SK-N-SH (cell line): ENCODE results near the gene MEF2A. TPM values are rescaled to one million over a fixed set of nuclear protein-coding genes. Genes with fewer than 3 reads are reported as not detected.

Experiments used
- CTCF ChIA-PET: fragments of 300-600, 350-600 bp; formaldehyde crosslinking; extraction: SDS; loops from one replicate; lab custom pipeline; 2021; lab: Yijun Ruan, JAX
- POLR2A ChIA-PET: fragments of 350-600 bp; sonication (Branson Sonifier 250); formaldehyde crosslinking; extraction: SDS; loops from one replicate; lab custom pipeline; 2020; ENCODE audit warnings: antibody characterized with exemption, inconsistent platforms; lab: Yijun Ruan, JAX
- DNase-seq: peaks from one replicate; pipeline ENCODE4 v3.0.0; 2012
- H2AFZ ChIP-seq: fragments of 200-600 bp; sonication (generic); 2 replicates; pipeline ENCODE4 v1.8.1; 2016; ENCODE audit warnings: antibody characterized with exemption, mild to moderate bottlenecking, low read depth
- H3F3A ChIP-seq: fragments of 200-600 bp; sonication (generic); replicated peaks from 2 replicates; pipeline ENCODE3; 2016; ENCODE audit warnings: antibody characterized with exemption, mild to moderate bottlenecking; ENCODE audit not compliant: insufficient read depth
- H3K27ac ChIP-seq, 2 experiments: fragments of 200-500 bp in 1 of 2; fragments of 200-600 bp in 1 of 2; sonication (Bioruptor generic) in 1 of 2; sonication (generic), shearing (Covaris generic) in 1 of 2; 2 replicates each; pipeline versions ENCODE4 v1.5.1 to v1.6.1; 2014 to 2016; ENCODE audit warnings: low read depth in 2 of 2, inconsistent platforms in 1 of 2, low read length in 1 of 2, mild to moderate bottlenecking in 1 of 2, mixed read lengths in 1 of 2
- H3K27me3 ChIP-seq: fragments of 200-600 bp; sonication (generic), shearing (Covaris generic); 2 replicates; pipeline ENCODE4 v1.6.1; 2016; ENCODE audit warnings: mixed run types; ENCODE audit not compliant: insufficient read depth
- H3K36me3 ChIP-seq, 2 experiments: fragments of 200-500 bp in 1 of 2; fragments of 200-600 bp in 1 of 2; sonication (Bioruptor generic) in 1 of 2; sonication (generic) in 1 of 2; replicated peaks in 1 of 2; 2 replicates each; pipeline versions ENCODE3 to v1.5.1; 2014 to 2016; ENCODE audit warnings: low read length in 1 of 2, mild to moderate bottlenecking in 1 of 2; ENCODE audit not compliant: insufficient read depth in 2 of 2, control insufficient read depth in 1 of 2
- H3K4me1 ChIP-seq, 2 experiments: fragments of 200-500 bp in 1 of 2; fragments of 200-600 bp in 1 of 2; sonication (Bioruptor generic) in 1 of 2; sonication (generic), shearing (Covaris generic) in 1 of 2; 2 replicates each; pipeline versions ENCODE4 v1.5.1 to v1.6.1; 2014 to 2016; ENCODE audit warnings: low read depth in 1 of 2, low read length in 1 of 2, mixed run types in 1 of 2; ENCODE audit not compliant: insufficient read depth in 2 of 2, control insufficient read depth in 1 of 2
- H3K4me2 ChIP-seq: fragments of 200-600 bp; sonication (generic), shearing (Covaris generic); 2 replicates; pipeline ENCODE4 v1.6.1; 2017; ENCODE audit warnings: mixed run types
- H3K4me3 ChIP-seq, 2 experiments: fragments of 200-500 bp in 1 of 2; fragments of 200-600 bp in 1 of 2; sonication (Bioruptor generic) in 1 of 2; sonication (generic), shearing (Covaris generic) in 1 of 2; 2 replicates each; pipeline versions ENCODE4 v1.5.1 to v1.8.1; 2014 to 2016; ENCODE audit warnings: low read depth in 2 of 2, inconsistent platforms in 1 of 2, low read length in 1 of 2, mild to moderate bottlenecking in 1 of 2, mixed read lengths in 1 of 2, moderate library complexity in 1 of 2
- H3K79me2 ChIP-seq: fragments of 200-600 bp; sonication (generic); 2 replicates; pipeline ENCODE4 v1.8.1; 2017; ENCODE audit warnings: mild to moderate bottlenecking; ENCODE audit not compliant: insufficient read depth
- H3K9ac ChIP-seq: fragments of 200-600 bp; sonication (generic); 2 replicates; pipeline ENCODE4 v1.6.1; 2017; ENCODE audit warnings: mixed run types
- H3K9me2 ChIP-seq: fragments of 200-600 bp; sonication (generic); 2 replicates; pipeline ENCODE4 v1.6.1; 2017; ENCODE audit warnings: mixed run types
- H3K9me3 ChIP-seq: fragments of 200-600 bp; sonication (generic); 2 replicates; pipeline ENCODE4 v1.6.1; 2017; ENCODE audit warnings: mixed run types, mild to moderate bottlenecking, moderate library complexity
- H4K20me1 ChIP-seq: fragments of 200-600 bp; sonication (generic); 2 replicates; pipeline ENCODE4 v1.6.1; 2017; ENCODE audit warnings: mild to moderate bottlenecking, mixed run types; ENCODE audit not compliant: insufficient read depth
- CHD2 ChIP-seq: fragments of 150-350 bp; IDR thresholded peaks from 2 replicates; pipeline ENCODE4 v1.6.1; 2018; ENCODE audit warnings: low read length; ENCODE audit not compliant: partially characterized antibody
- ELF1 ChIP-seq: IDR thresholded peaks from 2 replicates; pipeline ENCODE4 v1.4.0; 2012
- EP300 ChIP-seq, 2 experiments: IDR thresholded peaks; 2 replicates each; pipeline versions ENCODE4 v1.4.0 to v1.6.1; 2012; ENCODE audit warnings: borderline replicate concordance in 1 of 2, low read depth in 1 of 2, low read length in 1 of 2
- FOSL2 ChIP-seq: IDR thresholded peaks from 2 replicates; pipeline ENCODE4 v1.4.0; 2012; ENCODE audit warnings: low read depth, mild to moderate bottlenecking, moderate library complexity, borderline replicate concordance
- NFIC ChIP-seq: IDR thresholded peaks from 2 replicates; pipeline ENCODE4 v1.4.0; 2012; ENCODE audit warnings: borderline replicate concordance
- RFX5 ChIP-seq: IDR thresholded peaks from 2 replicates; pipeline ENCODE4 v1.6.1; 2012; ENCODE audit warnings: mild to moderate bottlenecking, improper control_type of control experiment, low read length
- SMC3 ChIP-seq: IDR thresholded peaks from 2 replicates; pipeline ENCODE4 v1.6.1; 2012; ENCODE audit warnings: low read depth, low read length, improper control_type of control experiment
- TAF1 ChIP-seq: IDR thresholded peaks from 2 replicates; pipeline ENCODE4 v1.6.1; 2012; ENCODE audit warnings: low read depth, mild to moderate bottlenecking, low read length, moderate library complexity, borderline replicate concordance
- TCF12 ChIP-seq: IDR thresholded peaks from 2 replicates; pipeline ENCODE4 v1.4.0; 2012
- WGBS: methylation state at CpG from one replicate; pipeline ENCODE4 v1.1.6; 2017; ENCODE audit warnings: low lambda C conversion rate; 5-methylcytosine and 5-hydroxymethylcytosine counted together
- polyA plus RNA-seq, 3 experiments: library from polyadenylated mRNA; depleted of rRNA; stranded (reverse); fragments of >200 nt; gene quantifications; 2 replicates each; pipeline ENCODE4 v1.2.3, GENCODE V29; 2012
- TF ChIP-seq, protein P1 (sequence below): fragments of 200-600 bp; sonication (generic); IDR thresholded peaks from 2 replicates; pipeline ENCODE4 v1.6.1; 2017; ENCODE audit warnings: antibody characterized with exemption, mild to moderate bottlenecking, moderate library complexity

MEF2A gene
- polyA plus RNA-seq, 1 of the 3 experiments (the other 2 are of a cell fraction) = 20.9 TPM

DNA sequence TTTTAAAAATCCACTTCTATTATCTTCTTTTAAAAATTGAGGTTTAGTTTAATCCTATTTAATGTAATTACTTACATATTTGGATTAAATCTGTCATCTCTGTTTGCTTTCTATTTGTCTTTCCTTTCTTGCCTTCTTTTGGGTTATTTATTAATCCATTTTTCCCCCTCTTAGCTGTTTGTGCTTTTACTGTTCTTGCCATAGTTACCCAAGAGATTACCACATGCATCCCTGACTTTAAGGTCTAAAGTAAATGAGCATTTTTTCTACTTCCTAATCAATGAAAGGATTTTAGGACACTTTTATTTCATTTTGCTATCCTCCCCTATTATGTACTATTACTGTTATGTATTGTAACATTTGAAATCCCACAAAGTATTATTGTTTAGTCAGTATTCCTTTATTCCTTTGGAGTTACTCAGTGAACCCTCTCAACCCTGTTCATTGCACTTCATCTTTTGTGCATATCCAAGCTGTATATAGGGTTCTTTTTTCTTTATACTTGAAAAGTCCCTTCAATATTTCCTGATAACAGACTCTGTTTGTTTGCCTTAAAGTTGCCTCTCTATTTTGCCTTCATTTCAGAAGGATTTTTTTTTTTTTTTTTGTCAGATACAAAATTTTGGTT is 62.7 kb downstream of the MEF2A start:
- Histone ChIP-seq H3K4me1 (no peaks in the 10 kb centered on the region), H3K9me2 (no peaks in the 10 kb centered on the region), H3K4me3 (no peak overlapping the region), H4K20me1 (peaks cover 8% of the 10 kb centered on the region; the same call in 1 of the 2 replicates), H3K27ac (no peak overlapping the region), H3K9me3 (peaks cover 9% of the 10 kb centered on the region; the same call in 1 of the 2 replicates), H3K36me3 (peaks cover 2 to 12% of the 10 kb centered on the region in 2 experiments), H2AFZ (no peak overlapping the region), H3K27me3 (no peaks in the 10 kb centered on the region), H3K9ac (no peak overlapping the region), H3K4me2 (no peak overlapping the region), H3K79me2 (peaks cover 88% of the 10 kb centered on the region), H3F3A (no peaks in the 10 kb centered on the region)
- ChIA-PET POLR2A (no interaction called here), CTCF (no interaction called here)
- TF ChIP-seq, protein P1, sequence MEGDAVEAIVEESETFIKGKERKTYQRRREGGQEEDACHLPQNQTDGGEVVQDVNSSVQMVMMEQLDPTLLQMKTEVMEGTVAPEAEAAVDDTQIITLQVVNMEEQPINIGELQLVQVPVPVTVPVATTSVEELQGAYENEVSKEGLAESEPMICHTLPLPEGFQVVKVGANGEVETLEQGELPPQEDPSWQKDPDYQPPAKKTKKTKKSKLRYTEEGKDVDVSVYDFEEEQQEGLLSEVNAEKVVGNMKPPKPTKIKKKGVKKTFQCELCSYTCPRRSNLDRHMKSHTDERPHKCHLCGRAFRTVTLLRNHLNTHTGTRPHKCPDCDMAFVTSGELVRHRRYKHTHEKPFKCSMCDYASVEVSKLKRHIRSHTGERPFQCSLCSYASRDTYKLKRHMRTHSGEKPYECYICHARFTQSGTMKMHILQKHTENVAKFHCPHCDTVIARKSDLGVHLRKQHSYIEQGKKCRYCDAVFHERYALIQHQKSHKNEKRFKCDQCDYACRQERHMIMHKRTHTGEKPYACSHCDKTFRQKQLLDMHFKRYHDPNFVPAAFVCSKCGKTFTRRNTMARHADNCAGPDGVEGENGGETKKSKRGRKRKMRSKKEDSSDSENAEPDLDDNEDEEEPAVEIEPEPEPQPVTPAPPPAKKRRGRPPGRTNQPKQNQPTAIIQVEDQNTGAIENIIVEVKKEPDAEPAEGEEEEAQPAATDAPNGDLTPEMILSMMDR = no peak
- TF ChIP-seq TCF12 (no peak), FOSL2 (no peak), SMC3 (no peak)
- no peak for DNase-seq

DNA sequence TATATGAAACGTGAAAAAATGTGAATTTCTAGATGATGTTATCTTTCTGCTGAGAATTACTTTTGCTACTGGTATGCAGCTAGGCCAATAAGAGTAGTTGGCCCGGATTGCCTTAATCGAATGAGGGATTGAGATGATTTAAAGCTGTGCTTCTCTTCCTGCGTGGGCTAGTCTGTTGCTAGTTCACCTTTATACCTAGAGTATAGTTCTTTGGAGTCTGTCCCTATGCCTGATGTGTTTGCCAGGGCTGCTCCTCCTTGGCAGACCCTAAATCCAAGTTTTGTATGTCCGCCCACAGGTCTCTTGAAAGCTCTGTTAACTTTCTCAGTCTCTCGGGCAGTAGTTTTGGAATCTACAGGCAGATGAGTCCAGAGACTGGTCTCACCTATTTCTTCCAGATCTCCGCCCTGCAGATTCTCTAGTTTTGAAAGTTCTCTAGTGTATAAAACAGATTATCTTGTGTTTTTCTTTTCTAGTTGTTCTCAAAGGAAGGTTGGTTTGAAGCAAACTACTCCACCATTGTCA is 64.9 kb downstream of the MEF2A start:
- ChIA-PET CTCF (interaction anchor here (1.5 kb wide), 1 partner anchor 73 kb away, joined by 4 read pairs; no protein-coding TSS in a partner anchor), POLR2A (no interaction called here)
- Histone ChIP-seq H2AFZ (no peak overlapping the region), H3K9me2 (no peaks in the 10 kb centered on the region), H3K9me3 (0 out of 2 replicates have a peak, but pooled peaks cover under 1% of the 10 kb centered on the region), H3K79me2 (peaks cover 67% of the 10 kb centered on the region), H3F3A (no peaks in the 10 kb centered on the region), H3K4me2 (no peak overlapping the region), H3K4me1 (no peaks in the 10 kb centered on the region), H3K27ac (no peak overlapping the region), H3K36me3 (peaks cover 19 to 26% of the 10 kb centered on the region in 2 experiments), H4K20me1 (peaks cover 8% of the 10 kb centered on the region; the same call in 1 of the 2 replicates), H3K27me3 (no peaks in the 10 kb centered on the region), H3K9ac (no peak overlapping the region), H3K4me3 (no peak overlapping the region)
- DNase-seq = no peak
- 95% methylated on average over 7 of the region's 7 CpGs for WGBS
- TF ChIP-seq, protein P1 = no peak
- no peak for TF ChIP-seq ELF1
- TF ChIP-seq RFX5 = no peak
- no peak for TF ChIP-seq CHD2
- no peak for TF ChIP-seq EP300 (IDR thresholded peaks at IDR 0.05; ENCODE audit: borderline replicate concordance in 1 of 2, low read depth in 1 of 2, low read length in 1 of 2)
- no peak for TF ChIP-seq NFIC
- no peak for TF ChIP-seq TAF1
